ENCODE results near the gene PMIS2. TPM values are rescaled to one million over a fixed set of nuclear protein-coding genes. Genes with fewer than 3 reads are reported as not detected.

PMIS2 gene
- not detected in 2 replicates for total RNA-seq

GRCh38 chr19:35585848-35586247, at the start of gene PMIS2:
Gene PMIS2, plus strand, starts transcription at chr19:35586173. Its CDS starts 87 bp downstream, at chr19:35586260.
- intact Hi-C loops (cut with micrococcal nuclease): no loop called here

- intact Hi-C loops (cut with micrococcal nuclease): no loop called here
Observed at GRCh38 chr19:35539314-35539713, 46.7 kb upstream of the PMIS2 start.

- intact Hi-C loops (cut with micrococcal nuclease): no loop called here
Observed at GRCh38 chr19:35539850-35540249, 46.1 kb upstream of the PMIS2 start.

- intact Hi-C loops (cut with micrococcal nuclease): no loop called here
Observed at GRCh38 chr19:35540356-35540927, 45.5 kb upstream of the PMIS2 start.

GRCh38 chr19:35542209-35542608, 43.8 kb upstream of the PMIS2 start:
- intact Hi-C loops (cut with micrococcal nuclease): no loop called here

GRCh38 chr19:35543280-35544109, 42.5 kb upstream of the PMIS2 start:
- intact Hi-C loops (cut with micrococcal nuclease): loop anchor here (2.0 kb wide), 1 partner anchor 275 kb away; the partner anchor contains the start of gene USF2

GRCh38 chr19:35544110-35544802, 41.7 kb upstream of the PMIS2 start:
- intact Hi-C loops (cut with micrococcal nuclease): loop anchor here (2.0 kb wide), 1 partner anchor 275 kb away; the partner anchor contains the start of gene USF2

GRCh38 chr19:35545001-35545854, 40.7 kb upstream of the PMIS2 start, which contains the start of gene TMEM147:
Gene TMEM147, plus strand, starts transcription at chr19:35545626. Its CDS starts 114 bp downstream, at chr19:35545740.
- intact Hi-C loops (cut with micrococcal nuclease): loop anchor here (2.0 to 5.0 kb wide), 5 partner anchors 102 to 276 kb away; partner anchors contain the start of genes COX6B1, KMT2B and USF2

GRCh38 chr19:35545855-35546381, 40.1 kb upstream of the PMIS2 start:
- intact Hi-C loops (cut with micrococcal nuclease): loop anchor here (1.0 to 5.0 kb wide), 6 partner anchors 66 to 277 kb away; partner anchors contain the start of genes COX6B1, HAUS5, KMT2B and USF2

- intact Hi-C loops (cut with micrococcal nuclease): loop anchor here (1.0 to 5.0 kb wide), 5 partner anchors 66 to 171 kb away; partner anchors contain the start of genes COX6B1, HAUS5 and KMT2B
Observed at GRCh38 chr19:35546532-35546931, 39.4 kb upstream of the PMIS2 start.

- intact Hi-C loops (cut with micrococcal nuclease): loop anchor here (1.0 to 5.0 kb wide), 6 partner anchors 43 to 168 kb away; partner anchors contain the start of genes COX6B1 and KMT2B
Observed at GRCh38 chr19:35549174-35549788, 36.7 kb upstream of the PMIS2 start.

- intact Hi-C loops (cut with micrococcal nuclease): loop anchor here (1.0 to 5.0 kb wide), 6 partner anchors 42 to 167 kb away; partner anchors contain the start of genes COX6B1 and KMT2B
Observed at GRCh38 chr19:35549879-35550523, 36.0 kb upstream of the PMIS2 start.

- intact Hi-C loops (cut with micrococcal nuclease): no loop called here
Observed at GRCh38 chr19:35551091-35551810, 34.7 kb upstream of the PMIS2 start.

GRCh38 chr19:35552534-35553384, 33.2 kb upstream of the PMIS2 start:
- intact Hi-C loops (cut with micrococcal nuclease): no loop called here

- intact Hi-C loops (cut with micrococcal nuclease): no loop called here
Observed at GRCh38 chr19:35553385-35554000, 32.5 kb upstream of the PMIS2 start.

- intact Hi-C loops (cut with micrococcal nuclease): no loop called here
Observed at GRCh38 chr19:35554076-35554475, 31.9 kb upstream of the PMIS2 start.
